HEK293 (cell line): ENCODE results near the gene MOB1A.

Source experiments
- CTCF ChIA-PET: fragments of 350-600 bp; formaldehyde crosslinking; extraction: SDS; loops from one replicate; lab custom pipeline; 2021; ENCODE audit warnings: antibody characterized with exemption; lab: Yijun Ruan, JAX
- POLR2A ChIA-PET: fragments of 300-600 bp; formaldehyde crosslinking; extraction: SDS; loops from one replicate; lab custom pipeline; 2020; ENCODE audit warnings: antibody characterized with exemption, inconsistent platforms; lab: Yijun Ruan, JAX
- H3K27ac ChIP-seq: fragments of 200-500 bp; sonication (Bioruptor generic); 2 replicates; pipeline ENCODE4 v1.5.1; 2014; ENCODE audit warnings: low read depth, low read length, control low read depth, inconsistent platforms; ENCODE audit errors: extremely low read depth
- H3K36me3 ChIP-seq, 2 experiments: fragments of 200-500 bp in 1 of 2; sonication (Bioruptor generic) in 1 of 2; 1 replicate in 1 of 2; 2 replicates in 1 of 2; pipeline ENCODE4 v1.5.1; 2014 to 2017; ENCODE audit warnings: inconsistent platforms in 2 of 2, low read length in 2 of 2; ENCODE audit not compliant: control insufficient read depth in 2 of 2, insufficient read depth in 1 of 2
- H3K4me1 ChIP-seq: fragments of 200-500 bp; sonication (Bioruptor generic); 2 replicates; pipeline ENCODE4 v1.5.1; 2014; ENCODE audit warnings: mild to moderate bottlenecking, low read length, inconsistent platforms; ENCODE audit not compliant: control insufficient read depth, insufficient read depth
- H3K4me3 ChIP-seq: 2 replicates; pipeline ENCODE4 v1.5.1; 2011; ENCODE audit warnings: low read depth, mild to moderate bottlenecking, control low read depth, low read length, moderate library complexity
- H3K9me3 ChIP-seq: fragments of 200-500 bp; sonication (Bioruptor generic); 2 replicates; pipeline ENCODE4 v1.5.1; 2014; ENCODE audit warnings: low read depth, low read length, inconsistent platforms; ENCODE audit not compliant: control insufficient read depth, insufficient read depth
- MYNN ChIP-seq: fragments of 450-650 bp; formaldehyde crosslinking; IDR thresholded peaks from 2 replicates; pipeline ENCODE4 v1.5.1; 2016; ENCODE audit warnings: missing biosample characterization, missing genetic modification characterization, borderline replicate concordance
- SP3 ChIP-seq: fragments of 450-650 bp; formaldehyde crosslinking; IDR thresholded peaks from 2 replicates; pipeline ENCODE4 v1.5.1; 2016; ENCODE audit warnings: missing biosample characterization, missing genetic modification characterization
- ZNF121 ChIP-seq: fragments of 450-650 bp; formaldehyde crosslinking; IDR thresholded peaks from 2 replicates; pipeline ENCODE4 v1.5.1; 2016; ENCODE audit warnings: missing biosample characterization, missing genetic modification characterization
- ZNF16 ChIP-seq: fragments of 450-650 bp; formaldehyde crosslinking; IDR thresholded peaks from 2 replicates; pipeline ENCODE4 v1.5.1; 2016; ENCODE audit warnings: low read depth, missing biosample characterization, missing genetic modification characterization
- ZNF174 ChIP-seq: fragments of 450-650 bp; formaldehyde crosslinking; IDR thresholded peaks from 2 replicates; pipeline ENCODE4 v1.5.0; 2017; ENCODE audit warnings: missing biosample characterization, mild to moderate bottlenecking, missing genetic modification characterization
- ZNF184 ChIP-seq: fragments of 450-650 bp; IDR thresholded peaks from 2 replicates; pipeline ENCODE4 v1.5.1; 2018; ENCODE audit warnings: missing biosample characterization, mild to moderate bottlenecking, missing genetic modification characterization
- ZNF223 ChIP-seq: fragments of 450-650 bp; formaldehyde crosslinking; IDR thresholded peaks from 2 replicates; pipeline ENCODE4 v1.5.1; 2016; ENCODE audit warnings: missing biosample characterization, missing genetic modification characterization
- ZNF239 ChIP-seq: fragments of 450-650 bp; formaldehyde crosslinking; IDR thresholded peaks from 2 replicates; pipeline ENCODE4 v1.5.1; 2016; ENCODE audit warnings: missing biosample characterization, missing genetic modification characterization
- ZNF341 ChIP-seq: fragments of 450-650 bp; formaldehyde crosslinking; IDR thresholded peaks from 2 replicates; pipeline ENCODE4; 2016; ENCODE audit warnings: low read depth, missing biosample characterization, missing genetic modification characterization
- ZNF596 ChIP-seq: fragments of 450-650 bp; IDR thresholded peaks from 2 replicates; pipeline ENCODE4 v1.5.0; 2018; ENCODE audit warnings: missing biosample characterization, mild to moderate bottlenecking, missing genetic modification characterization, moderate library complexity
- ZNF610 ChIP-seq: fragments of 450-650 bp; formaldehyde crosslinking; IDR thresholded peaks from 2 replicates; pipeline ENCODE4 v1.5.1; 2016; ENCODE audit warnings: missing biosample characterization, missing genetic modification characterization, borderline replicate concordance
- ZNF677 ChIP-seq: fragments of 450-650 bp; IDR thresholded peaks from 2 replicates; pipeline ENCODE4 v1.5.0; 2018; ENCODE audit warnings: missing biosample characterization, mild to moderate bottlenecking, missing genetic modification characterization, moderate library complexity
- ZNF768 ChIP-seq: fragments of 450-650 bp; formaldehyde crosslinking; IDR thresholded peaks from 2 replicates; pipeline ENCODE4 v1.5.1; 2018; ENCODE audit warnings: missing biosample characterization, mild to moderate bottlenecking, missing genetic modification characterization
- TF ChIP-seq, protein P1 (sequence below): fragments of 450-650 bp; formaldehyde crosslinking; IDR thresholded peaks from 2 replicates; pipeline ENCODE4 v1.5.1; 2016; ENCODE audit warnings: missing biosample characterization, missing genetic modification characterization
- TF ChIP-seq, protein P2 (sequence below): fragments of 450-650 bp; formaldehyde crosslinking; IDR thresholded peaks from 2 replicates; pipeline ENCODE4 v1.5.1; 2016; ENCODE audit warnings: missing biosample characterization, missing genetic modification characterization
- TF ChIP-seq, protein P3 (sequence below): fragments of 450-650 bp; IDR thresholded peaks from 2 replicates; pipeline ENCODE4 v1.5.1; 2018; ENCODE audit warnings: missing biosample characterization, mild to moderate bottlenecking, missing genetic modification characterization

Gene MOB1A

DNA sequence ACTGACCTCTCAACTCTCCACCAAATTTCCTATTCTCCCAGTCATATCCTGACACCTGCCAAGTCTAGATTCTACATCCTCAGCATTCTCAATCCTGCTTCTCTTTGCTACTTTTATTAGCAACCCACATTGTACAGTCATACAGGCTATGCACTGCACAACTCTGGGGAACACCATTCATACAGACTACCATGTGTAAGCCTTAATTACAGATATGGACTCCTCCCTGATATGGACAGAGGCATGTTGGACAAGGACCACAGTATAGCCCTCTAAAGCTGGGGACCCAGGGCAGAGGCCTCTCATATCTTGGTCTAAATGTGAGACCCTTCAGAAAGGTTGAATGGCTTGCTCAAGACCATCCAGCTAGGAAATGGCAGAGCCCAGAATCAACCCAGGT lies 67.3 kb downstream of the MOB1A start:
- no peaks in the 10 kb centered on the region for H3K36me3 ChIP-seq
- no peak for TF ChIP-seq MYNN (tag by site-specific recombination)
- H3K9me3 ChIP-seq, result no peaks in the 10 kb centered on the region
- H3K4me3 ChIP-seq, result no peak overlapping the region
- H3K4me1 ChIP-seq, result no peaks in the 10 kb centered on the region
- ChIA-PET CTCF (interaction anchor here (0.6 to 1.6 kb wide), 2 partner anchors 9 to 32 kb away, joined by 3 to 5 read pairs; no protein-coding TSS in a partner anchor), POLR2A (interaction anchor here (1.1 kb wide), 1 partner anchor 9 kb away, joined by 3 read pairs; no protein-coding TSS in a partner anchor)
- no peak overlapping the region for H3K27ac ChIP-seq

DNA sequence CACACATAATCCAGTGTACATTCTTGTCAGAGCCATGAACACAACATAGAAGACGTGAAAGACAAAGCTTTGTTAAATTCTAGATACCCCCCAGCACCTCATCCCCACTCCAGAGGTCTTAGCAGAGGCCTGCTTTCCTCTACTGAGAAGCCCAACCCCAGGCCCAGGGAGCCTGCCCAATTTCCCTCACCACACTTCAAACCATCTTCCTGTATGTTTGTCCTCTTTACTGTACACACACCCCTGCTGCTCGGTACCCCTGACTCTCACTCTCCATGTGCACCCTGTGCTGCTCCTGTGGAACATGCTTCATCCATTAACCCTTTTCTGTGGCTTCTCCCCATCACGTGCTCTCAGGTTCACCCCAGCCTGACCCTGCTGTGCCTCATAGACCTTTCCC lies 68.1 kb downstream of the MOB1A start:
- TF ChIP-seq ZNF239 (tag by site-specific recombination) (no peak), ZNF174 (tag by site-specific recombination) (no peak), ZNF223 (no peak), ZNF596 (tag by site-specific recombination) (no peak), ZNF610 (tag by site-specific recombination) (no peak)
- TF ChIP-seq, protein P1, sequence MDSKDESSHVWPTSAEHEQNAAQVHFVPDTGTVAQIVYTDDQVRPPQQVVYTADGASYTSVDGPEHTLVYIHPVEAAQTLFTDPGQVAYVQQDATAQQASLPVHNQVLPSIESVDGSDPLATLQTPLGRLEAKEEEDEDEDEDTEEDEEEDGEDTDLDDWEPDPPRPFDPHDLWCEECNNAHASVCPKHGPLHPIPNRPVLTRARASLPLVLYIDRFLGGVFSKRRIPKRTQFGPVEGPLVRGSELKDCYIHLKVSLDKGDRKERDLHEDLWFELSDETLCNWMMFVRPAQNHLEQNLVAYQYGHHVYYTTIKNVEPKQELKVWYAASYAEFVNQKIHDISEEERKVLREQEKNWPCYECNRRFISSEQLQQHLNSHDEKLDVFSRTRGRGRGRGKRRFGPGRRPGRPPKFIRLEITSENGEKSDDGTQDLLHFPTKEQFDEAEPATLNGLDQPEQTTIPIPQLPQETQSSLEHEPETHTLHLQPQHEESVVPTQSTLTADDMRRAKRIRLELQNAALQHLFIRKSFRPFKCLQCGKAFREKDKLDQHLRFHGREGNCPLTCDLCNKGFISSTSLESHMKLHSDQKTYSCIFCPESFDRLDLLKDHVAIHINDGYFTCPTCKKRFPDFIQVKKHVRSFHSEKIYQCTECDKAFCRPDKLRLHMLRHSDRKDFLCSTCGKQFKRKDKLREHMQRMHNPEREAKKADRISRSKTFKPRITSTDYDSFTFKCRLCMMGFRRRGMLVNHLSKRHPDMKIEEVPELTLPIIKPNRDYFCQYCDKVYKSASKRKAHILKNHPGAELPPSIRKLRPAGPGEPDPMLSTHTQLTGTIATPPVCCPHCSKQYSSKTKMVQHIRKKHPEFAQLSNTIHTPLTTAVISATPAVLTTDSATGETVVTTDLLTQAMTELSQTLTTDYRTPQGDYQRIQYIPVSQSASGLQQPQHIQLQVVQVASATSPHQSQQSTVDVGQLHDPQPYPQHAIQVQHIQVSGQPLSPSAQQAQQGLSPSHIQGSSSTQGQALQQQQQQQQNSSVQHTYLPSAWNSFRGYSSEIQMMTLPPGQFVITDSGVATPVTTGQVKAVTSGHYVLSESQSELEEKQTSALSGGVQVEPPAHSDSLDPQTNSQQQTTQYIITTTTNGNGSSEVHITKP (tag by site-specific recombination), result no peak
- TF ChIP-seq, protein P2, sequence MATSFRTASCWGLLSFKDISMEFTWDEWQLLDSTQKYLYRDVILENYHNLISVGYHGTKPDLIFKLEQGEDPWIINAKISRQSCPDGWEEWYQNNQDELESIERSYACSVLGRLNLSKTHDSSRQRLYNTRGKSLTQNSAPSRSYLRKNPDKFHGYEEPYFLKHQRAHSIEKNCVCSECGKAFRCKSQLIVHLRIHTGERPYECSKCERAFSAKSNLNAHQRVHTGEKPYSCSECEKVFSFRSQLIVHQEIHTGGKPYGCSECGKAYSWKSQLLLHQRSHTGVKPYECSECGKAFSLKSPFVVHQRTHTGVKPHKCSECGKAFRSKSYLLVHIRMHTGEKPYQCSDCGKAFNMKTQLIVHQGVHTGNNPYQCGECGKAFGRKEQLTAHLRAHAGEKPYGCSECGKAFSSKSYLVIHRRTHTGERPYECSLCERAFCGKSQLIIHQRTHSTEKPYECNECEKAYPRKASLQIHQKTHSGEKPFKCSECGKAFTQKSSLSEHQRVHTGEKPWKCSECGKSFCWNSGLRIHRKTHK (tag by site-specific recombination), result no peak
- H3K36me3 ChIP-seq, result no peaks in the 10 kb centered on the region
- H3K9me3 ChIP-seq, result no peaks in the 10 kb centered on the region
- H3K4me3 ChIP-seq, result no peak overlapping the region
- no peaks in the 10 kb centered on the region for H3K4me1 ChIP-seq
- ChIA-PET POLR2A (interaction anchor here (1.1 kb wide), 1 partner anchor 10 kb away, joined by 3 read pairs; no protein-coding TSS in a partner anchor), CTCF (interaction anchor here (0.8 to 1.6 kb wide), 2 partner anchors 10 to 203 kb away, joined by 3 to 5 read pairs; no protein-coding TSS in a partner anchor)
- H3K27ac ChIP-seq, result no peak overlapping the region

DNA sequence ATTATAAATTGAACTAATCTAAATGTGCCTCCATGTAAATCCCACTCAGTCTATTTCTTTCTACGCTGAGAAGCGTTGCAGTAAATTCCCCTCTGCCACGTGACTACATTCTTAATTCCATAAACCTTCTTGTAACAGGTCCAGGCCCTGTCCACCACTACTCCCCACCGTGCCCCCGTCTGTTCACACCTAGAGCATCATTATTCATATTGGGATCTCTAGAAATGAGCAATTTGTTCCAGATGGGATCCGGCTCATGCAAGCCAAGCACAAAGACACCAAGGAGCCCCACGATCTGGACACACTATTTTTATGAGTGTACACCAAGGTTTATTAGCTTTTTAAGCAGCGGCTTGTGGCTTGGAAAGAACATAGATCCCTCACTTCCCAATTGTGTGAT lies 69.1 kb downstream of the MOB1A start:
- CTCF ChIA-PET, result interaction anchor here (1.6 kb wide), 1 partner anchor 11 kb away, joined by 5 read pairs; no protein-coding TSS in a partner anchor

More for the DNA sequence above, 69.1 kb downstream of the MOB1A start:
- POLR2A ChIA-PET, result no interaction called here
- no peak for TF ChIP-seq SP3 (tag by site-specific recombination)
- TF ChIP-seq, protein P3, sequence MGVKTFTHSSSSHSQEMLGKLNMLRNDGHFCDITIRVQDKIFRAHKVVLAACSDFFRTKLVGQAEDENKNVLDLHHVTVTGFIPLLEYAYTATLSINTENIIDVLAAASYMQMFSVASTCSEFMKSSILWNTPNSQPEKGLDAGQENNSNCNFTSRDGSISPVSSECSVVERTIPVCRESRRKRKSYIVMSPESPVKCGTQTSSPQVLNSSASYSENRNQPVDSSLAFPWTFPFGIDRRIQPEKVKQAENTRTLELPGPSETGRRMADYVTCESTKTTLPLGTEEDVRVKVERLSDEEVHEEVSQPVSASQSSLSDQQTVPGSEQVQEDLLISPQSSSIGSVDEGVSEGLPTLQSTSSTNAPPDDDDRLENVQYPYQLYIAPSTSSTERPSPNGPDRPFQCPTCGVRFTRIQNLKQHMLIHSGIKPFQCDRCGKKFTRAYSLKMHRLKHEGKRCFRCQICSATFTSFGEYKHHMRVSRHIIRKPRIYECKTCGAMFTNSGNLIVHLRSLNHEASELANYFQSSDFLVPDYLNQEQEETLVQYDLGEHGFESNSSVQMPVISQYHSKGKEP (tag by site-specific recombination), result no peak
- no peak for TF ChIP-seq ZNF677
- TF ChIP-seq ZNF341 (tag by site-specific recombination), result no peak
- TF ChIP-seq ZNF768 (tag by site-specific recombination), result no peak
- no peak for TF ChIP-seq ZNF184 (tag by site-specific recombination)
- no peak for TF ChIP-seq ZNF16 (tag by site-specific recombination)
- no peak for TF ChIP-seq ZNF121 (tag by site-specific recombination)
- Histone ChIP-seq H3K27ac (no peak overlapping the region), H3K36me3 (no peaks in the 10 kb centered on the region), H3K4me1 (no peaks in the 10 kb centered on the region), H3K9me3 (no peaks in the 10 kb centered on the region), H3K4me3 (no peak overlapping the region)
